ENCODE measurements around the gene SMIM8.

- TF ChIP-seq CTCF (IDR thresholded peaks at IDR 0.05) (no peak), POLR2A (IDR thresholded peaks at IDR 0.05) (no peak)
Measured at GRCh38 chr6:87297119-87297518, 25.3 kb upstream of the SMIM8 start.
